GM23248 (cell line): ENCODE measurements around the gene AMPH. TPM values are rescaled to one million over a fixed set of nuclear protein-coding genes. Genes with fewer than 3 reads are reported as not detected.

Experiments
- DNase-seq: peaks from one replicate; pipeline ENCODE4 v3.0.0-alpha.2; 2015
- H2AFZ ChIP-seq: fragments of 200-600 bp; sonication (generic); 2 replicates; pipeline ENCODE4 v1.6.1; 2016; ENCODE audit warnings: antibody characterized with exemption
- H3F3A ChIP-seq: fragments of 200-600 bp; sonication (generic); 2 replicates; pipeline ENCODE4 v1.6.1; 2016; ENCODE audit warnings: mild to moderate bottlenecking, antibody characterized with exemption, mixed run types; ENCODE audit not compliant: insufficient read depth
- H3K27ac ChIP-seq: fragments of 200-600 bp; sonication (generic); 2 replicates; pipeline ENCODE4 v1.5.1; 2016; ENCODE audit warnings: mild to moderate bottlenecking
- H3K27me3 ChIP-seq: fragments of 200-600 bp; sonication (generic); replicated peaks from 2 replicates; pipeline ENCODE4 v1.6.1; 2016; ENCODE audit warnings: mild to moderate bottlenecking; ENCODE audit not compliant: insufficient read depth
- H3K36me3 ChIP-seq: fragments of 200-600 bp; sonication (generic); 2 replicates; pipeline ENCODE4 v1.6.1; 2016; ENCODE audit warnings: low read depth, mild to moderate bottlenecking
- H3K4me1 ChIP-seq: fragments of 200-600 bp; sonication (generic); 2 replicates; pipeline ENCODE4 v1.6.1; 2016; ENCODE audit warnings: mild to moderate bottlenecking; ENCODE audit not compliant: insufficient read depth
- H3K4me2 ChIP-seq: fragments of 200-600 bp; sonication (generic); one replicate; pipeline ENCODE4 v1.6.1; 2016; ENCODE audit warnings: mild to moderate bottlenecking; ENCODE audit not compliant: unreplicated experiment
- H3K4me3 ChIP-seq: fragments of 200-600 bp; sonication (generic); 2 replicates; pipeline ENCODE4 v1.5.1; 2016; ENCODE audit warnings: mild to moderate bottlenecking
- H3K79me2 ChIP-seq: fragments of 200-600 bp; sonication (generic); 2 replicates; pipeline ENCODE4 v1.6.1; 2016; ENCODE audit warnings: mild to moderate bottlenecking; ENCODE audit not compliant: insufficient read depth
- H3K9ac ChIP-seq: fragments of 200-600 bp; sonication (generic); 2 replicates; pipeline ENCODE4 v1.6.1; 2016; ENCODE audit warnings: mild to moderate bottlenecking
- H3K9me2 ChIP-seq: fragments of 200-600 bp; sonication (generic); 2 replicates; pipeline ENCODE4 v1.6.1; 2016; ENCODE audit warnings: mixed run types, mild to moderate bottlenecking, moderate library complexity; ENCODE audit not compliant: insufficient read depth
- H3K9me3 ChIP-seq: fragments of 200-600 bp; sonication (generic); one replicate; pipeline ENCODE4 v1.6.1; 2017; ENCODE audit warnings: low read depth
- H4K20me1 ChIP-seq: fragments of 200-600 bp; sonication (generic); 2 replicates; pipeline ENCODE4 v1.6.0; 2016; ENCODE audit not compliant: insufficient read depth
- EZH2 ChIP-seq: fragments of 200-600 bp; sonication (generic); IDR thresholded peaks from 2 replicates; pipeline ENCODE4 v1.6.1; 2018; ENCODE audit warnings: antibody characterized with exemption, mild to moderate bottlenecking; ENCODE audit not compliant: insufficient read depth, poor library complexity, severe bottlenecking
- EZH2phosphoT487 ChIP-seq: fragments of 200-600 bp; sonication (generic); IDR thresholded peaks from 2 replicates; pipeline ENCODE4 v1.6.1; 2018; ENCODE audit warnings: antibody characterized with exemption, moderate library complexity, mild to moderate bottlenecking, low read depth; ENCODE audit not compliant: insufficient read depth
- WGBS, 2 experiments: methylation state at CpG; one replicate each; pipeline ENCODE4 v1.1.6; 2015 to 2017; ENCODE audit warnings: low lambda C conversion rate in 2 of 2, low coverage in 1 of 2; ENCODE audit errors: missing lambda C conversion rate in 2 of 2; 5-methylcytosine and 5-hydroxymethylcytosine counted together
- in situ Hi-C: fragments of 300-500 bp; cut with MboI; formaldehyde crosslinking; loops from 2 replicates; pipeline ENCODE4 v1.15.0; 2020
- polyA plus RNA-seq: library from polyadenylated mRNA; unstranded; fragments of >200 nt; fragmentation: Nextera tagmentation; extraction: Ambion mirVana; gene quantifications from 2 replicates; pipeline ENCODE4 v1.2.1, GENCODE V29; 2016
- total RNA-seq: library from RNA; depleted of rRNA; stranded (reverse); fragments of >200 nt; shearing (Covaris generic); gene quantifications from 2 replicates; pipeline ENCODE4 v1.2.3, GENCODE V29; 2014

Gene AMPH
- total and polyA plus RNA-seq, 2 experiments from 2014 or later = 3.1 to 4.9 TPM

DNA sequence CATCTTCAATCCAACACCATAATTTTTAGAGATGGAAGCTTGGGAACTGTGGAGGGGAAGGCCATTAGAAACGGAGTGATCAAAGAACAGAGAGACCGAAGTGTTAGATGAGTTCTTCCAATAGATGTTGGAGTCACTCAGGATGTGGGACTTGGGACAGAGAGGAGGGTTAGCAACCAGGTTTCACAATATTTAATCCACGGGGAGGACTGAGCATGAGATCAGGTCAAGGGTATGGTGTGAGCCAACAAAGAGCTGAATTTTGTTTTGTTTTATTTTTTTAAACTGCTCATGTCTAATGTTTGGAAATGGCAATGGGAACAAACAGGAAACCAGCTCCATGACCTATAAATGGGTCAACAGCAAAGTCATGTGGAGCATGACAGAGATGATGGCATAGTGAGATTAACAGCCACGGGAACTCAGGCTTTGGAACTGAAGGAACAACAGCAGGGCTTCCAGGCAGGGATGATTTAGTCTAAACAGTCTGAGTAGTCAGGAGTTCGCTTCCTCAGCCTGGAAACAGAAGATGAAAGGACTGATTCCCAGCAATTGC lies 38.9 kb upstream of the AMPH start:
- Histone ChIP-seq H3K79me2 (no peaks in the 10 kb centered on the region), H3K27me3 (no peaks in the 10 kb centered on the region)
- no peak for DNase-seq

DNA sequence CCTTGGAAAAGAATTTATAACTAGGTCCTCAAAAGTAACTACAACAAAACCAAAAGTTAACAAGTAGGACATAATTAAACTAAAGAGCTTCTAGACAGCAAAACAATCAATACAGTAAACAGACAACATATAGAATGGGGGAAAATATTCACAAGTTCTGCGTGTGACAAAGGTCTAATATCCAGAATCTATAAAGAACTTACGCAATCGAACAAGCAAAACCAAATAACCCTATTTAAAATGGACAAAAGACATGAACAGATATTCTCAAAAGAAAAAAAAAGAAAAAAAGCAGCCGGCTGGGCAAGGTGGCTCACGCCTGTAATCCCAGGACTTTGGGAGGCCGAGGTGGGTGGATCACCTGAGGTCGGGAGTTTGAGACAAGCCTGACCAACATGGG lies 33.8 kb upstream of the AMPH start:
- no peaks in the 10 kb centered on the region for H4K20me1 ChIP-seq
- H3K9me2 ChIP-seq = no peaks in the 10 kb centered on the region
- H3K79me2 ChIP-seq = no peaks in the 10 kb centered on the region
- TF ChIP-seq EZH2phosphoT487 (no peak), EZH2 (no peak)
- H2AFZ ChIP-seq = no peak overlapping the region
- DNase-seq = no peak
- no peaks in the 10 kb centered on the region for H3K4me1 ChIP-seq
- no peak overlapping the region for H3K4me2 ChIP-seq
- H3K9me3 ChIP-seq = no peaks in the 10 kb centered on the region
- H3K4me3 ChIP-seq = no peak overlapping the region
- WGBS, 2 experiments = 81 to 84% methylated on average over 7 of the region's 7 CpGs
- no peaks in the 10 kb centered on the region for H3F3A ChIP-seq
- H3K9ac ChIP-seq = no peak overlapping the region
- no peaks in the 10 kb centered on the region for H3K36me3 ChIP-seq
- peaks cover 8% of the 10 kb centered on the region; the same call in 1 of the 2 replicates for H3K27me3 ChIP-seq
- in situ Hi-C loops = no loop called here
- H3K27ac ChIP-seq = no peak overlapping the region

More for the DNA sequence above, 38.9 kb upstream of the AMPH start:
- Histone ChIP-seq H3F3A (no peaks in the 10 kb centered on the region), H4K20me1 (no peaks in the 10 kb centered on the region), H3K9ac (no peak overlapping the region), H3K9me2 (no peaks in the 10 kb centered on the region), H2AFZ (no peak overlapping the region), H3K9me3 (no peaks in the 10 kb centered on the region), H3K36me3 (no peaks in the 10 kb centered on the region), H3K27ac (no peak overlapping the region), H3K4me3 (no peak overlapping the region), H3K4me1 (peaks cover 16% of the 10 kb centered on the region), H3K4me2 (no peak overlapping the region)
- no peak for TF ChIP-seq EZH2phosphoT487
- no peak for TF ChIP-seq EZH2
- in situ Hi-C loops = no loop called here
- WGBS, 2 experiments = 43 to 57% methylated on average over 5 of the region's 5 CpGs

GRCh38 chr7:38660427-38661099 lies 29.4 kb upstream of the AMPH start:
- Histone ChIP-seq H3K4me3 (no peak overlapping the region), H3K27me3 (peaks cover 8% of the 10 kb centered on the region; the same call in 1 of the 2 replicates), H3K79me2 (no peaks in the 10 kb centered on the region), H3K9me2 (no peaks in the 10 kb centered on the region), H3K9ac (no peak overlapping the region), H3K4me1 (peaks cover 9% of the 10 kb centered on the region; the same call in 1 of the 2 replicates), H3F3A (no peaks in the 10 kb centered on the region), H4K20me1 (no peaks in the 10 kb centered on the region), H3K27ac (no peak overlapping the region), H3K36me3 (no peaks in the 10 kb centered on the region), H3K4me2 (no peak overlapping the region), H3K9me3 (no peaks in the 10 kb centered on the region), H2AFZ (no peak overlapping the region)
- TF ChIP-seq EZH2phosphoT487 = no peak
- no peak for TF ChIP-seq EZH2
- WGBS, 2 experiments = 15 to 19% methylated on average over 6 of the region's 6 CpGs
- in situ Hi-C loops = no loop called here
- DNase-seq = peak; percentile 81

- Histone ChIP-seq H3K4me3 (no peak overlapping the region), H3K4me1 (peaks cover 9% of the 10 kb centered on the region; the same call in 1 of the 2 replicates), H3F3A (no peaks in the 10 kb centered on the region), H3K9me3 (no peaks in the 10 kb centered on the region), H3K79me2 (no peaks in the 10 kb centered on the region), H4K20me1 (no peaks in the 10 kb centered on the region), H2AFZ (no peak overlapping the region), H3K9ac (no peak overlapping the region), H3K4me2 (no peak overlapping the region), H3K36me3 (no peaks in the 10 kb centered on the region), H3K27me3 (peaks cover 8% of the 10 kb centered on the region; the same call in 1 of the 2 replicates), H3K27ac (no peak overlapping the region), H3K9me2 (no peaks in the 10 kb centered on the region)
- WGBS, 2 experiments = 86 to 94% methylated on average over 6 of the region's 6 CpGs
- no peak for DNase-seq
- in situ Hi-C loops = loop anchor here (10.0 kb wide), 1 partner anchor 205 kb away; no protein-coding TSS in a partner anchor
- TF ChIP-seq EZH2phosphoT487 = no peak
- TF ChIP-seq EZH2 = no peak
These were observed 28.8 kb upstream of the AMPH start for GRCh38 chr7:38659931-38660330.
